Uterus (tissue), 4 donors: Measurements from ENCODE around the gene SIPA1L3. TPM values are rescaled to one million over a fixed set of nuclear protein-coding genes. Genes with fewer than 3 reads are reported as not detected.
"Not testable (repeated sequence)": the region's sequence is repeated elsewhere in the genome, so short reads cannot be mapped to it uniquely, and the experiment has no call there.

Experiments
- DNase-seq, 2 donors: peaks; one replicate each; pipeline ENCODE4 v3.0.0-alpha.2; 2019 to 2020
- H3K27ac ChIP-seq, 2 donors: fragments of 200-600 bp; sonication (generic); 1 replicate in 1 of 2; 2 replicates in 1 of 2; pipeline ENCODE4 v1.5.1; 2016 to 2018
- H3K27me3 ChIP-seq, 2 donors: fragments of 200-600 bp; sonication (generic); one replicate each; pipeline ENCODE4 v1.5.1; 2018 to 2019; ENCODE audit warnings: control low read depth in 1 of 2
- H3K36me3 ChIP-seq, 2 donors: fragments of 200-600 bp; sonication (generic); one replicate each; pipeline ENCODE4 v1.5.1; 2019; ENCODE audit warnings: control low read depth in 1 of 2
- H3K4me1 ChIP-seq, 2 donors: fragments of 200-600 bp; sonication (generic); one replicate each; pipeline ENCODE4 v1.5.1; 2018 to 2019; ENCODE audit warnings: control low read depth in 1 of 2
- H3K4me3 ChIP-seq, 2 donors: fragments of 200-600 bp; sonication (generic); 1 replicate in 1 of 2; 2 replicates in 1 of 2; pipeline ENCODE4 v1.5.1; 2018 to 2019; ENCODE audit warnings: mild to moderate bottlenecking in 1 of 2
- H3K9me3 ChIP-seq, 2 donors: fragments of 200-600 bp; sonication (generic); one replicate each; pipeline ENCODE4 v1.5.1; 2019; ENCODE audit warnings: control low read depth in 1 of 2
- CTCF ChIP-seq, 4 experiments: fragments of 200-600 bp in 2 of 4; fragments of 450-650 bp in 2 of 4; sonication (generic) in 2 of 4; IDR thresholded peaks; one replicate each; pipeline ENCODE4 v1.5.1; 2016 to 2019; ENCODE audit warnings: antibody characterized with exemption in 4 of 4, mild to moderate bottlenecking in 2 of 4, moderate library complexity in 1 of 4
- POLR2A ChIP-seq, 2 donors: fragments of 450-650 bp; IDR thresholded peaks; one replicate each; pipeline ENCODE4 v1.6.1; 2016; ENCODE audit warnings: antibody characterized with exemption in 2 of 2, mild to moderate bottlenecking in 1 of 2, moderate library complexity in 1 of 2
- intact Hi-C: fragments of 100-400 bp; cut with DNase I; formaldehyde crosslinking; loops from one replicate; pipeline ENCODE4 v1.15.1; 2023; ENCODE audit warnings: low total_unique reads
- total RNA-seq, 4 donors: library from RNA; depleted of rRNA in 3 of 4; stranded (reverse); fragments of >200 nt in 3 of 4; gene quantifications; one replicate each; pipeline versions ENCODE4 v1.1.0 to v1.2.4, GENCODE V29; 2014 to 2023
- donor health status: DM: yes; HTN: yes; CAD: no.

SIPA1L3 gene
- total RNA-seq, 4 donors from 2014 or later: 11.5 to 41.8 (median 21.5) TPM

GRCh38 chr19:38227287-38228004, 320.4 kb downstream of the SIPA1L3 start:
- no peak for DNase-seq
- peaks cover 0 to 16% of the 10 kb centered on the region in 2 donors for H3K4me1 ChIP-seq
- H3K9me3 ChIP-seq: no peaks in the 10 kb centered on the region
- H3K4me3 ChIP-seq: no peak overlapping the region
- no peak overlapping the region for H3K27ac ChIP-seq
- peaks cover 21 to 46% of the 10 kb centered on the region in 2 donors for H3K27me3 ChIP-seq
- H3K36me3 ChIP-seq: no peaks in the 10 kb centered on the region
- TF ChIP-seq CTCF (IDR thresholded peaks at IDR 0.05) (no peak), POLR2A (IDR thresholded peaks at IDR 0.05) (no peak)
- intact Hi-C loops: no loop called here

- H3K4me1 ChIP-seq: peaks cover 0 to 16% of the 10 kb centered on the region in 2 donors
- no peak for DNase-seq
- TF ChIP-seq POLR2A (IDR thresholded peaks at IDR 0.05): no peak
- no peak for TF ChIP-seq CTCF (IDR thresholded peaks at IDR 0.05)
- H3K27me3 ChIP-seq: peaks cover 21 to 41% of the 10 kb centered on the region in 2 donors
- intact Hi-C loops: no loop called here
- no peak overlapping the region for H3K4me3 ChIP-seq
- H3K9me3 ChIP-seq: no peaks in the 10 kb centered on the region
- no peaks in the 10 kb centered on the region for H3K36me3 ChIP-seq
- H3K27ac ChIP-seq: no peak overlapping the region
Measured at GRCh38 chr19:38228005-38228377, 321.0 kb downstream of the SIPA1L3 start.

GRCh38 chr19:38228491-38229439, 321.8 kb downstream of the SIPA1L3 start:
- TF ChIP-seq CTCF (IDR thresholded peaks at IDR 0.05) (no peak), POLR2A (IDR thresholded peaks at IDR 0.05) (no peak)
- intact Hi-C loops: no loop called here
- Histone ChIP-seq H3K4me1 (peaks cover 0 to 16% of the 10 kb centered on the region in 2 donors), H3K9me3 (no peaks in the 10 kb centered on the region), H3K27ac (no peak overlapping the region), H3K27me3 (peaks cover 20 to 33% of the 10 kb centered on the region in 2 donors), H3K4me3 (no peak overlapping the region), H3K36me3 (no peaks in the 10 kb centered on the region)
- DNase-seq: no peak

GRCh38 chr19:38229585-38230073, 322.6 kb downstream of the SIPA1L3 start:
- H3K4me3 ChIP-seq: no peak overlapping the region
- H3K36me3 ChIP-seq: no peaks in the 10 kb centered on the region
- no peaks in the 10 kb centered on the region for H3K9me3 ChIP-seq
- DNase-seq: peak in 1 of 2 donors; percentile 54
- H3K27ac ChIP-seq: no peak overlapping the region
- TF ChIP-seq POLR2A (IDR thresholded peaks at IDR 0.05): no peak
- no peak for TF ChIP-seq CTCF (IDR thresholded peaks at IDR 0.05)
- intact Hi-C loops: no loop called here
- peaks cover 0 to 13% of the 10 kb centered on the region in 2 donors for H3K4me1 ChIP-seq
- peaks cover 15 to 27% of the 10 kb centered on the region in 2 donors for H3K27me3 ChIP-seq

- H3K27ac ChIP-seq, intact Hi-C loops, H3K36me3 ChIP-seq, DNase-seq, H3K9me3 ChIP-seq, H3K4me3 ChIP-seq: not testable (repeated sequence)
- Histone ChIP-seq H3K4me1 (peaks cover 0 to 13% of the 10 kb centered on the region in 2 donors), H3K27me3 (peaks cover 15 to 20% of the 10 kb centered on the region in 2 donors)
Measured at GRCh38 chr19:38230506-38231133, 323.6 kb downstream of the SIPA1L3 start.
